CD4-positive, alpha-beta T cell treated with Interleukin-21 for 1 hour (primary cell): ENCODE data around the gene TMEM140.
"Not testable (repeated sequence)": the region's sequence is repeated elsewhere in the genome, so short reads cannot be mapped to it uniquely, and the experiment has no call there.

Source experiments
- DNase-seq: peaks from one replicate; pipeline ENCODE4 v3.0.0-alpha.2; 2020

Gene TMEM140

GRCh38 chr7:135159359-135160085 is 11.7 kb downstream of the TMEM140 start:
- no peak for DNase-seq

- DNase-seq = peak; percentile 34
Observed at GRCh38 chr7:135160098-135160857, 12.4 kb downstream of the TMEM140 start.

GRCh38 chr7:135160858-135161653 is 13.2 kb downstream of the TMEM140 start:
- DNase-seq = no peak

- no peak for DNase-seq
Observed at GRCh38 chr7:135161669-135162068, 13.8 kb downstream of the TMEM140 start.

GRCh38 chr7:135162382-135163001 is 14.6 kb downstream of the TMEM140 start:
- no peak for DNase-seq

- no peak for DNase-seq
Observed at GRCh38 chr7:135164357-135165061, 16.6 kb downstream of the TMEM140 start.

- DNase-seq = no peak
Observed at GRCh38 chr7:135165862-135166261, 18.0 kb downstream of the TMEM140 start.

GRCh38 chr7:135166338-135166990 is 18.6 kb downstream of the TMEM140 start:
- no peak for DNase-seq

- no peak for DNase-seq
Observed at GRCh38 chr7:135167365-135167917, 19.6 kb downstream of the TMEM140 start.

GRCh38 chr7:135168001-135168400 is 20.1 kb downstream of the TMEM140 start:
- peak; percentile 55 for DNase-seq

GRCh38 chr7:135168489-135169140 is 20.7 kb downstream of the TMEM140 start:
- no peak for DNase-seq

- DNase-seq = peak; percentile 75
Observed at GRCh38 chr7:135169141-135169963, 21.5 kb downstream of the TMEM140 start.

- no peak for DNase-seq
Observed at GRCh38 chr7:135169964-135170273, 22.0 kb downstream of the TMEM140 start.

- DNase-seq = peak; percentile 92
Observed at GRCh38 chr7:135170274-135170997, 22.6 kb downstream of the TMEM140 start, which contains the start of gene CYREN. Gene CYREN (minus strand): TSS chr7:135170707. CDS start chr7:135168922, 1,785 bp downstream.

- DNase-seq = not testable (repeated sequence)
Observed at GRCh38 chr7:135170998-135171481, 23.2 kb downstream of the TMEM140 start.

GRCh38 chr7:135171581-135172291 is 23.9 kb downstream of the TMEM140 start:
- not testable (repeated sequence) for DNase-seq

- not testable (repeated sequence) for DNase-seq
Observed at GRCh38 chr7:135173916-135174315, 26.0 kb downstream of the TMEM140 start.

GRCh38 chr7:135174941-135175340 is 27.1 kb downstream of the TMEM140 start:
- no peak for DNase-seq
